SU-DHL-6 (cell line): ENCODE measurements around the gene TCEA3.

Source experiments
- H2AFZ ChIP-seq: fragments of 200-600 bp; sonication (generic); 2 replicates; pipeline ENCODE4 v1.6.1; 2014; ENCODE audit warnings: low read depth, mild to moderate bottlenecking, moderate library complexity, mixed read lengths, antibody characterized with exemption, low read length; ENCODE audit not compliant: severe bottlenecking
- H3F3A ChIP-seq: fragments of 200-600 bp; shearing (Covaris generic); 2 replicates; pipeline ENCODE4 v1.6.0; 2016; ENCODE audit warnings: antibody characterized with exemption, mild to moderate bottlenecking; ENCODE audit not compliant: insufficient read depth
- H3K27ac ChIP-seq: fragments of 200-600 bp; sonication (generic); 2 replicates; pipeline ENCODE4 v1.5.1; 2016; ENCODE audit warnings: low read depth, mild to moderate bottlenecking, low read length, moderate library complexity, mixed read lengths
- H3K27me3 ChIP-seq: fragments of 200-600 bp; sonication (generic), shearing (Covaris generic); 2 replicates; pipeline ENCODE4 v1.6.0; 2014; ENCODE audit warnings: mild to moderate bottlenecking, low read length
- H3K36me3 ChIP-seq: fragments of 200-600 bp; sonication (generic); 2 replicates; pipeline ENCODE4 v1.6.1; 2014; ENCODE audit warnings: mild to moderate bottlenecking, low read length, mixed read lengths
- H3K4me2 ChIP-seq: fragments of 300-600, 200-600 bp; shearing (Covaris generic), sonication (generic); 2 replicates; pipeline ENCODE4 v1.6.0; 2014; ENCODE audit warnings: low read length, low read depth, mild to moderate bottlenecking; ENCODE audit not compliant: poor library complexity, severe bottlenecking
- H3K4me3 ChIP-seq: fragments of 200-600 bp; sonication (generic); 2 replicates; pipeline ENCODE4 v1.5.1; 2014; ENCODE audit warnings: antibody characterized with exemption, low read length, mild to moderate bottlenecking, mixed read lengths; ENCODE audit not compliant: insufficient read depth, poor library complexity, severe bottlenecking
- H3K79me2 ChIP-seq: fragments of 200-600 bp; sonication (generic); 2 replicates; pipeline ENCODE4 v1.6.1; 2014; ENCODE audit warnings: mild to moderate bottlenecking, low read length, moderate library complexity; ENCODE audit not compliant: insufficient read depth
- H3K9ac ChIP-seq: fragments of 200-600 bp; sonication (generic); 2 replicates; pipeline ENCODE4 v1.7.0; 2014; ENCODE audit warnings: mild to moderate bottlenecking, low read length
- H3K9me2 ChIP-seq: fragments of 200-600 bp; sonication (generic); replicated peaks from 2 replicates; pipeline ENCODE4 v1.6.1; 2014; ENCODE audit warnings: low read length; ENCODE audit not compliant: insufficient read depth
- H3K9me3 ChIP-seq: fragments of 200-600 bp; sonication (generic); 2 replicates; pipeline ENCODE4 v1.6.1; 2014; ENCODE audit warnings: low read length, mixed read lengths; ENCODE audit not compliant: insufficient read depth
- H4K20me1 ChIP-seq: fragments of 200-600 bp; sonication (generic); 2 replicates; pipeline ENCODE4 v1.6.1; 2014; ENCODE audit warnings: low read depth, mild to moderate bottlenecking, antibody characterized with exemption, low read length, moderate library complexity, mixed read lengths
- CTCF ChIP-seq: fragments of 200-600 bp; sonication (generic); IDR thresholded peaks from one replicate; pipeline ENCODE4 v1.5.1; 2017; ENCODE audit warnings: antibody characterized with exemption, mild to moderate bottlenecking, low read length, moderate library complexity; ENCODE audit not compliant: insufficient read depth, poor library complexity, severe bottlenecking
- EZH2phosphoT487 ChIP-seq: fragments of 200-600 bp; sonication (generic), shearing (Covaris generic); conservative IDR thresholded peaks from 2 replicates; pipeline ENCODE4 v1.6.1; 2018; ENCODE audit warnings: mild to moderate bottlenecking, antibody characterized with exemption, low read length, moderate library complexity, mixed read lengths

The TCEA3 gene

GRCh38 chr1:23450894-23451293 lies 26.3 kb upstream of the TCEA3 start:
- Histone ChIP-seq H3K36me3 (no peaks in the 10 kb centered on the region), H3K27ac (no peak overlapping the region), H3K9me3 (no peaks in the 10 kb centered on the region)

GRCh38 chr1:23449958-23450357 lies 25.4 kb upstream of the TCEA3 start:
- Histone ChIP-seq H3K9ac (no peak overlapping the region), H3K4me2 (no peak overlapping the region), H2AFZ (no peak overlapping the region), H3K9me2 (no peaks in the 10 kb centered on the region), H3K27me3 (no peaks in the 10 kb centered on the region), H3F3A (no peaks in the 10 kb centered on the region), H3K79me2 (no peaks in the 10 kb centered on the region), H3K36me3 (no peaks in the 10 kb centered on the region), H3K9me3 (no peaks in the 10 kb centered on the region), H3K27ac (no peak overlapping the region), H3K4me3 (no peak overlapping the region), H4K20me1 (no peaks in the 10 kb centered on the region)
- TF ChIP-seq EZH2phosphoT487: no peak
- no peak for TF ChIP-seq CTCF

More at GRCh38 chr1:23450894-23451293, 26.3 kb upstream of the TCEA3 start:
- no peaks in the 10 kb centered on the region for H4K20me1 ChIP-seq
- H3K4me3 ChIP-seq: no peak overlapping the region
- H3K4me2 ChIP-seq: no peak overlapping the region
- H3K79me2 ChIP-seq: no peaks in the 10 kb centered on the region
- no peaks in the 10 kb centered on the region for H3F3A ChIP-seq
- TF ChIP-seq CTCF: no peak
- no peak for TF ChIP-seq EZH2phosphoT487
- no peaks in the 10 kb centered on the region for H3K27me3 ChIP-seq
- H3K9ac ChIP-seq: no peak overlapping the region
- no peak overlapping the region for H2AFZ ChIP-seq
- no peaks in the 10 kb centered on the region for H3K9me2 ChIP-seq

- H4K20me1 ChIP-seq: no peaks in the 10 kb centered on the region
- no peak for TF ChIP-seq EZH2phosphoT487
- no peak for TF ChIP-seq CTCF
- no peak overlapping the region for H3K27ac ChIP-seq
- H3K9me2 ChIP-seq: no peaks in the 10 kb centered on the region
- no peak overlapping the region for H3K4me2 ChIP-seq
- H2AFZ ChIP-seq: no peak overlapping the region
- no peaks in the 10 kb centered on the region for H3K27me3 ChIP-seq
- H3K79me2 ChIP-seq: no peaks in the 10 kb centered on the region
- H3K36me3 ChIP-seq: no peaks in the 10 kb centered on the region
- no peaks in the 10 kb centered on the region for H3K9me3 ChIP-seq
- H3F3A ChIP-seq: no peaks in the 10 kb centered on the region
- H3K9ac ChIP-seq: no peak overlapping the region
- no peak overlapping the region for H3K4me3 ChIP-seq
These were observed 24.8 kb upstream of the TCEA3 start for GRCh38 chr1:23449306-23449705.
